Globus pallidus (tissue), 1 donor: Measurements from ENCODE around the gene HOXA2.

Experiments
- DNase-seq: peaks from one replicate; pipeline ENCODE4 v3.0.0-alpha.2; 2015; ENCODE audit warnings: low spot score

HOXA2 gene

GRCh38 chr7:27102581-27103442 lies at the start of gene HOXA2:
TSS of gene HOXA2 (minus strand) at chr7:27102683. CDS start at chr7:27102500, 183 bp downstream.
- DNase-seq = no peak

- DNase-seq = no peak
Observed at GRCh38 chr7:27151341-27151930, 49.0 kb upstream of the HOXA2 start.

- DNase-seq = peak; percentile 37
Observed at GRCh38 chr7:27150568-27151340, 48.3 kb upstream of the HOXA2 start.

- DNase-seq = no peak
Observed at GRCh38 chr7:27149842-27150567, 47.5 kb upstream of the HOXA2 start.

GRCh38 chr7:27148756-27149641 lies 46.5 kb upstream of the HOXA2 start:
- DNase-seq = no peak

GRCh38 chr7:27148031-27148755 lies 45.7 kb upstream of the HOXA2 start:
- DNase-seq = no peak

- DNase-seq = no peak
Observed at GRCh38 chr7:27147199-27148030, 44.9 kb upstream of the HOXA2 start, which contains the start of gene HOXA6. TSS of gene HOXA6 (minus strand) at chr7:27147774. CDS start at chr7:27147749, 25 bp downstream.

GRCh38 chr7:27146491-27147198 lies 44.2 kb upstream of the HOXA2 start:
- no peak for DNase-seq

- no peak for DNase-seq
Observed at GRCh38 chr7:27145914-27146412, 43.5 kb upstream of the HOXA2 start.

GRCh38 chr7:27145165-27145913 lies 42.9 kb upstream of the HOXA2 start:
- no peak for DNase-seq

- DNase-seq = no peak
Observed at GRCh38 chr7:27144781-27145164, 42.3 kb upstream of the HOXA2 start.

GRCh38 chr7:27143950-27144780 lies 41.7 kb upstream of the HOXA2 start:
- DNase-seq = no peak

- DNase-seq = no peak
Observed at GRCh38 chr7:27143023-27143949, 40.8 kb upstream of the HOXA2 start, which contains the start of gene HOXA5. TSS of gene HOXA5 (minus strand) at chr7:27143681. CDS start at chr7:27143607, 74 bp downstream.

- no peak for DNase-seq
Observed at GRCh38 chr7:27142580-27143022, 40.1 kb upstream of the HOXA2 start.

- no peak for DNase-seq
Observed at GRCh38 chr7:27141923-27142579, 39.6 kb upstream of the HOXA2 start.
